Skeletal muscle satellite cell (primary cell): ENCODE data around the gene MXRA5. TPM values are rescaled to one million over a fixed set of nuclear protein-coding genes. Genes with fewer than 3 reads are reported as not detected.
"Not testable (repeated sequence)": the region's sequence is repeated elsewhere in the genome, so short reads cannot be mapped to it uniquely, and the experiment has no call there.

ENCODE experiments used
- H3K27me3 ChIP-seq: 2 replicates; pipeline ENCODE4 v1.7.0; 2013; ENCODE audit warnings: low read length; ENCODE audit not compliant: control insufficient read depth, insufficient read depth
- H3K36me3 ChIP-seq: 2 replicates; pipeline ENCODE4 v1.7.0; 2013; ENCODE audit warnings: mild to moderate bottlenecking, control low read depth, low read length; ENCODE audit not compliant: insufficient read depth
- H3K4me1 ChIP-seq: 2 replicates; pipeline ENCODE4 v1.7.0; 2013; ENCODE audit warnings: low read length; ENCODE audit not compliant: control insufficient read depth, insufficient read depth
- H3K4me2 ChIP-seq: 2 replicates; pipeline ENCODE4 v1.7.0; 2013; ENCODE audit warnings: mild to moderate bottlenecking, low read length
- H3K4me3 ChIP-seq: 2 replicates; pipeline ENCODE4 v1.7.0; 2013; ENCODE audit warnings: low read length
- H3K9ac ChIP-seq: 2 replicates; pipeline ENCODE4 v1.7.0; 2013; ENCODE audit warnings: mild to moderate bottlenecking, low read depth, low read length, moderate library complexity
- H3K9me3 ChIP-seq: replicated peaks from 2 replicates; pipeline ENCODE4 v1.7.0; 2013; ENCODE audit warnings: mild to moderate bottlenecking, control low read depth, low read length
- total RNA-seq: library from RNA; depleted of rRNA; stranded (reverse); fragments of >200 nt; gene quantifications from 2 replicates; pipeline ENCODE4 v1.2.3, GENCODE V29; 2012; rRNA removed

MXRA5 gene, protein sequence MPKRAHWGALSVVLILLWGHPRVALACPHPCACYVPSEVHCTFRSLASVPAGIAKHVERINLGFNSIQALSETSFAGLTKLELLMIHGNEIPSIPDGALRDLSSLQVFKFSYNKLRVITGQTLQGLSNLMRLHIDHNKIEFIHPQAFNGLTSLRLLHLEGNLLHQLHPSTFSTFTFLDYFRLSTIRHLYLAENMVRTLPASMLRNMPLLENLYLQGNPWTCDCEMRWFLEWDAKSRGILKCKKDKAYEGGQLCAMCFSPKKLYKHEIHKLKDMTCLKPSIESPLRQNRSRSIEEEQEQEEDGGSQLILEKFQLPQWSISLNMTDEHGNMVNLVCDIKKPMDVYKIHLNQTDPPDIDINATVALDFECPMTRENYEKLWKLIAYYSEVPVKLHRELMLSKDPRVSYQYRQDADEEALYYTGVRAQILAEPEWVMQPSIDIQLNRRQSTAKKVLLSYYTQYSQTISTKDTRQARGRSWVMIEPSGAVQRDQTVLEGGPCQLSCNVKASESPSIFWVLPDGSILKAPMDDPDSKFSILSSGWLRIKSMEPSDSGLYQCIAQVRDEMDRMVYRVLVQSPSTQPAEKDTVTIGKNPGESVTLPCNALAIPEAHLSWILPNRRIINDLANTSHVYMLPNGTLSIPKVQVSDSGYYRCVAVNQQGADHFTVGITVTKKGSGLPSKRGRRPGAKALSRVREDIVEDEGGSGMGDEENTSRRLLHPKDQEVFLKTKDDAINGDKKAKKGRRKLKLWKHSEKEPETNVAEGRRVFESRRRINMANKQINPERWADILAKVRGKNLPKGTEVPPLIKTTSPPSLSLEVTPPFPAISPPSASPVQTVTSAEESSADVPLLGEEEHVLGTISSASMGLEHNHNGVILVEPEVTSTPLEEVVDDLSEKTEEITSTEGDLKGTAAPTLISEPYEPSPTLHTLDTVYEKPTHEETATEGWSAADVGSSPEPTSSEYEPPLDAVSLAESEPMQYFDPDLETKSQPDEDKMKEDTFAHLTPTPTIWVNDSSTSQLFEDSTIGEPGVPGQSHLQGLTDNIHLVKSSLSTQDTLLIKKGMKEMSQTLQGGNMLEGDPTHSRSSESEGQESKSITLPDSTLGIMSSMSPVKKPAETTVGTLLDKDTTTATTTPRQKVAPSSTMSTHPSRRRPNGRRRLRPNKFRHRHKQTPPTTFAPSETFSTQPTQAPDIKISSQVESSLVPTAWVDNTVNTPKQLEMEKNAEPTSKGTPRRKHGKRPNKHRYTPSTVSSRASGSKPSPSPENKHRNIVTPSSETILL (N-terminal part only)
- 0.25 and 0.44 TPM in 2 replicates for total RNA-seq

DNA sequence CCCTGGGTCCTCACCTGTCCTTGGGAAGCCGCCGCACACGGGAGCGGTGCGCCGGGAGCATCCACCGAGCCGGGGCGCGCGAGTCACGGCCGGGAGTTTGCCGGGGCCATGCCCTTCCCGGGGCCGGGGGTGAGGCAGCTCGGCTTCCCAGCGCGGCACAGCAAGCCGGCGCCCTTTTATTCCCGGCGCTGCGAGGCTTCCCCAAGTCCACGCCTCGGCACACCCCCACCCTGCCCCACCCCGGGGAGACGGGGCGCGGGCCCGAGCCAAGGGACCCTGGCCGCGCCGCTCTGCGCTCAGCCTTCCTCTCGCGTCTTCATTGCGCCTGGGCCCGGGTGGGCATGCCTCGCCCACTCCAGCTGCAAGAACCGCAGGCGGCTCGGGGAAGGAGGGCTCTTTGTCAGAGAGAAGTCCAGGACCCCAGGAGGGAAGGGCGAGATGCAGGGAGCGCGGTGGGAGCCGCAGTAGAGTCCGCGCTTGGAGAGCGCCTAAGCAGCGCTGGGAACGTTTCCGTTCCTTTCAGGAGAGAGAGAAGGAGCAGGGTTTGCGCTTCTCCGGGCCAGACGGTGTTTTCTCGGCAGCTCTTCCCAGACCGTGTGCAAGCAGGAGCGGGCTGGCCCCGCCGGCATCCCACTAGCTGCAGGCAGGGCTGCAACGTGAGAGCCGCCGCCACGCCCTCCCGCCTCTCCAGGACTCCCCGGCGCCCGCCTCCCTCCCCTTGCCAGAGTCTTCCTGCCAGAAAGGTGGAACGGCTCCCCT lies at the start of gene MXRA5:
Gene MXRA5 (minus strand): TSS at position 152 of the 759 bp plus-strand sequence. CDS start 2,819 bp downstream, outside the sequence.
- Histone ChIP-seq H3K9me3 (peaks cover 4% of the 10 kb centered on the region), H3K4me1 (no peaks in the 10 kb centered on the region), H3K9ac (peak within 1 kb of the TSS; percentile 50), H3K4me3 (peak within 1 kb of the TSS; percentile 57), H3K4me2 (peak within 1 kb of the TSS; percentile 68), H3K36me3 (no peaks in the 10 kb centered on the region), H3K27me3 (peaks cover 7% of the 10 kb centered on the region)

DNA sequence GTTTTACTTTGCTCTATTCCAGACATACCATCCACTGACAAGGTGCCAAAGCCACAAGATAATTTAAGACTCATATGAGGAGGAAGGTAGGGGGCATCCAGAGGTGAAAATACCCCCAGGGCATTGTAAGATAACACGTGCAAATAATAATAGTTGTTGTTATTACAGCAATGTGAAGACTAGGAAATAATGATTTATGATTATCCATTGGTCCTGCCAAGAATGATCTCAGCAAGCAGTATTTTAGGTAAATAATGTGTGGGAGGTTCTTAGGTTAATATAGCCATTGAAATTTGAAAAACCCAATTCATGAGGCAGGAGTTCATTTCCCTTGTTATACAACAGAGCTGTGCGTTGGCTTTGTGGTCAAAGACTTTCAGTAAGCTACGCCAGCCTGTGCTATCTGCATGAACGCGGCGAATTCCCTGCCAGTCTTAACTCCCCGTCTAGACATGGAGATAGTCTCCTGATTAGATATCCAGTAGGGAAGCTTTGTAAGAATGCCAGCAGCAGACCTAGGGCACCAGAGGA lies 47.2 kb upstream of the MXRA5 start:
- Histone ChIP-seq H3K4me2 (no peak overlapping the region), H3K27me3 (no peaks in the 10 kb centered on the region), H3K9ac (no peak overlapping the region), H3K4me3 (no peak overlapping the region), H3K4me1 (no peaks in the 10 kb centered on the region), H3K9me3 (no peaks in the 10 kb centered on the region), H3K36me3 (no peaks in the 10 kb centered on the region)

DNA sequence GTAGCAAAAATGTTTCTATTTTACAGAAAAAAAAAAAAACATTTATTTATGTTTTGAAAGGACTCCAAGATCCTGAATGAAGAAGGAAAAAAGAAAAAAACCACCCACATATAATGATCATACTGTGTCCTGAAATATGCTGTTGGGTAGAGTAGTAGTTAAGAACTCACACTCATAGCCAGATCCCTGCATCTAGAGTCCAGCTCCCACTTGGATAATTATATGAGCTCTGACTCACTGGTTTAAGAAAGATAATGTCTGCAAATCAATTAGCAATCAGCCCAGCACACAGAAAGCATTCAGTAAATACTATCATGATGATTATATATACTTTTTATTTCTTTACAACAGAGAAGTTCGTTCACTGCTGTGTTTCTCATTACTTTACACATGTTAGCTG lies 46.7 kb upstream of the MXRA5 start:
- Histone ChIP-seq H3K4me3 (no peak overlapping the region), H3K9ac (no peak overlapping the region), H3K36me3 (no peaks in the 10 kb centered on the region), H3K4me1 (no peaks in the 10 kb centered on the region), H3K27me3 (no peaks in the 10 kb centered on the region), H3K9me3 (no peaks in the 10 kb centered on the region), H3K4me2 (no peak overlapping the region)

DNA sequence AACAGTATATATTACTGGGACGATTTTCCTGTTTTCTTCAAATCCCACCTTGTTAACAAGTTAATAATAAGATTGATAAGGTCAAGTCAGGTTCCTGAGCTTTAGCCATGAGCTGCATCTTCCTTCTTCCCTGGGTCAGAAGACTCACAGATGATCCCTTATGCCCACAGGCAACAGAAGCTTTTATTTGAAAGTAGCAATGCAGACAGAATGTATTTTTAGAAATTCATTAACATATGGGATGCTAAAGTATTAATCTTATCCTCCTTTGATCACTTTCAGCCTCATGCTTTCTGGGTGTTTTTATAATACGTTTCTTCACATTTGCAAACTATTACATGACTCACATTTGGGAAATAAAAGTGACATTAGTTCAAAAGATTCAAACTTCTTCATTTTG lies 42.0 kb upstream of the MXRA5 start:
- no peaks in the 10 kb centered on the region for H3K36me3 ChIP-seq
- H3K4me1 ChIP-seq, result no peaks in the 10 kb centered on the region
- H3K9ac ChIP-seq, result no peak overlapping the region
- no peaks in the 10 kb centered on the region for H3K9me3 ChIP-seq
- no peaks in the 10 kb centered on the region for H3K27me3 ChIP-seq
- no peak overlapping the region for H3K4me3 ChIP-seq
- H3K4me2 ChIP-seq, result no peak overlapping the region

DNA sequence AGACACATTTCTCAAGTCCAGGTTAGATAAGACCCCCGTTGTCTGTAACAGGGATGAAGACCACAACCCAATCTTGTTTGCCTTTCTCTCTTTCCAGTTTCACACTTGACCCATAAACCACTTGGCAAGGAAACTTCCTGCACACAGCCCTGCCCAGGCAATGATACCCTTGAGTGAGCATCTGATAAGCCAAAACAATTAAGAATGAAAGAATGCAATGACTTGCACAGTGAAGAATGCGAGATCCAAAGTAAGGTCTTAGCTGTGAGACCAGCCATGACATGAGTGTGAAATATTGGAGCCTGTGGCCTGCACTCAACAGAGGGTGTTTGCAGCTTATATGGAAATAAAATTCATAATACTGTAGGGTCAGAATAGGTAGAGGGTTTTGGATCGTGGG lies 37.9 kb upstream of the MXRA5 start:
- H3K9me3 ChIP-seq, result no peaks in the 10 kb centered on the region
- H3K4me3 ChIP-seq, result no peak overlapping the region
- no peaks in the 10 kb centered on the region for H3K27me3 ChIP-seq
- no peak overlapping the region for H3K9ac ChIP-seq
- H3K36me3 ChIP-seq, result no peaks in the 10 kb centered on the region
- H3K4me1 ChIP-seq, result no peaks in the 10 kb centered on the region
- no peak overlapping the region for H3K4me2 ChIP-seq

DNA sequence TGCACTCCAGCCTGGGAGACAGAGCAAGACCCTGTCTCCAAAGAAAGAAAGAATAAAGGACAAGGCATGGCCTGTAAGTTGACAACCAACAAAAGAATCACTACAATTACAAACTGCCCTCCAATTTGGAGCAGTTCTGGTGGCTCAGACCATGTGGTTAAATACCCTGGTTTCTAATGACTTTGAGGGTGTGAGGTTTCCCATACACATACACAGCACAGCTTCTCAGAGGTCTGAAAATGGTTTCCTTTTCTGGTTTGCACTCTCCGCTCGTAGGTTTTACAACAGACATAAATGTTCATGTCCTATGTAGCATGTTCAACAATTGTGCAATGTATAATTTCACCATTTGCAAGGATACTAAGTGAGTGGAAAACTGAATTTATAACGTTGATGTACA lies 34.2 kb upstream of the MXRA5 start:
- no peak overlapping the region for H3K4me3 ChIP-seq
- no peaks in the 10 kb centered on the region for H3K9me3 ChIP-seq
- no peaks in the 10 kb centered on the region for H3K4me1 ChIP-seq
- no peak overlapping the region for H3K4me2 ChIP-seq
- no peaks in the 10 kb centered on the region for H3K36me3 ChIP-seq
- H3K27me3 ChIP-seq, result no peaks in the 10 kb centered on the region
- no peak overlapping the region for H3K9ac ChIP-seq

DNA sequence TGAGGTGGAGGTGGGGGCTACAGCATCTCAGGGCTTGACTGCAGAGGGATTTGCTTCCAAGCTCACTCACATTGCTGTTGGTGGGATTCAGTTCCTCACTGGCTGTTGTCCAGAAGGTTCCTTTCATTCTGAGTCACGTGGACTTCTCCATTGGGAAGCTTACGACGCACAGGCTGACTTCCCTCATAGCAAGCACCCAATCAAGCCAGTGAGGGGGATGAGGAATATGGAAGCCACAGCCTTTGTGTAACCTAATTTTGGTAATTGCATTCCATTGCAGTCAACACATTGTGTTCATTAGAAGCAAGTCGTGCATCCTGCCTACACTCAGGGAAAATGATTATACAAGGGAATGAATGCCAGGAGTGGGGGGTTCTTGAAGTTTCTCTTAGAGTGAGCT lies 32.7 kb upstream of the MXRA5 start:
- no peaks in the 10 kb centered on the region for H3K4me1 ChIP-seq
- H3K36me3 ChIP-seq, result no peaks in the 10 kb centered on the region
- no peak overlapping the region for H3K9ac ChIP-seq
- no peaks in the 10 kb centered on the region for H3K9me3 ChIP-seq
- H3K27me3 ChIP-seq, result no peaks in the 10 kb centered on the region
- H3K4me3 ChIP-seq, result no peak overlapping the region
- no peak overlapping the region for H3K4me2 ChIP-seq

DNA sequence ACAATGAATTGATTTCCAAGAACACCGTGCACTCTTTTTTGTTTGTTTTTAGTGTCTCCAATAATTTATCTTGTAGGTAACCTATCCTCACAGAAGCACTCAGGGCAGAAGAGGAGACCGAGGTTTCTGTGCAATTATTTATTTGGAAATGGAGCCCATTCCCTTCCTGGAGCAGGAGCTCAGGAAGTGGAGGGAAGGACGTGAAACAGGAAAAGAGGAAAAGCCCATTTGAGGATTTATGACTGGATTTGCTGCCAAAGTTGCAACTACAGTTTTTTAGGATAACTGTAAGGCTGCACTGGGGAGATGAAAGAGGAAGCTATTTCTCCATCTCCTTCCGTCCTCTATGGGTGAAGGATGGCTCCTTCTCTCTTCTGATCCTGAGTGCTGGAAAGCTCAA lies 31.7 kb upstream of the MXRA5 start:
- no peak overlapping the region for H3K9ac ChIP-seq
- no peaks in the 10 kb centered on the region for H3K9me3 ChIP-seq

DNA sequence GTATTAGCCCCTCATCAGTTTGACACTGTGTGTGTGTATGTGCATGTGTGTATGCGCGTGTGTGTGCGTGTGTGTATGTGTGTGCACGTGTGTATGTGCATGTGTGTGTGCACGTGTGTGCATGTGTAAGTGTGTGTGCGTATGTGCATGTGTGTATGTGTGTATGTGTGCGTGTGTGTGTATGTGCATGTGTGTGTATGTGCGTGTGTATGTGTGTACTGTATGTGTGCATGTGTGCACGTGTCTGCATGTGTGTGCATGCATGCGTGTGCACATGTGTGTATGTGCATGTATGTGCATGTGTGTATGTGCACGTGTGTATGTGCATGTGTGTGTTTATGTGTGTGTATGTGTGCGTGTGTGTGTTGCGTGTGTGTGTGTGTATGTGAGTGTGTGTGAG lies 31.1 kb upstream of the MXRA5 start:
- Histone ChIP-seq H3K9me3 (no peaks in the 10 kb centered on the region), H3K4me3 (no peak overlapping the region), H3K36me3 (no peaks in the 10 kb centered on the region)

More for the DNA sequence above, 31.7 kb upstream of the MXRA5 start:
- H3K36me3 ChIP-seq, result no peaks in the 10 kb centered on the region
- H3K4me2 ChIP-seq, result no peak overlapping the region
- no peaks in the 10 kb centered on the region for H3K27me3 ChIP-seq
- H3K4me1 ChIP-seq, result no peaks in the 10 kb centered on the region
- H3K4me3 ChIP-seq, result no peak overlapping the region

DNA sequence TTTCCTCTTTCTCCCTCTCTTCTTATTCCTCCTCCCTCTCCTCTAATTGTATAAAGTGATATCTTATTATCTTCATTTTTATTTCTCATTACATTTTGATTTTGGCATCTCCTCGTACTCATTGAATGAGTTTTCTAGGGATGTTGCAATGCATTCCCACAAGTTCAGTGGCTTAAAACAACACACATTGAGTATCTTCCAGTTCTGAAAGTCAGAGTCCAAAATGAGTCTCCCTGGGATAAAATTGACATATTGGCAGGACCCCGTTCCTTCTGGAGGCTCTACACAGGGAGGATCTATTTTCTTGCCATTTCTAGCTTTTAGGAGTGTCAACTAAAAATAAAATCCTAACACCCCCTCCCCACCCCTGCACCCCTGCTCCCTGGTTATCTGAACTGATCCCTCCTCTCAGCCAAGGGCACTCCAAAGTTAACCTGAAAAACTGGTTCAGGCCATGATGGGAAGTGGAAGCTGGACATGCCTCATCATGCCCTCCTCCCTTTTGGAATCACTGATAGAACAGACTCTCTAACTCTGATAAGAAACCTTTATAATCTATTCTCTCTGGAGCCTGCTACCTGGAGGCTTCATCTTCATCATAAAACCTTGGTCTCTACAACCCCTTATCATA lies 29.5 kb upstream of the MXRA5 start:
- not testable (repeated sequence) for H3K36me3 ChIP-seq, H3K4me2 ChIP-seq, H3K4me1 ChIP-seq

More for the DNA sequence above, 31.1 kb upstream of the MXRA5 start:
- Histone ChIP-seq H3K4me2 (no peak overlapping the region), H3K4me1 (no peaks in the 10 kb centered on the region), H3K27me3 (no peaks in the 10 kb centered on the region), H3K9ac (no peak overlapping the region)

More for the DNA sequence above, 29.5 kb upstream of the MXRA5 start:
- not testable (repeated sequence) for H3K9ac ChIP-seq, H3K9me3 ChIP-seq, H3K27me3 ChIP-seq, H3K4me3 ChIP-seq
